Hepatocyte (in vitro differentiated cells): Measurements from ENCODE around the gene ANKRD34B. TPM values are rescaled to one million over a fixed set of nuclear protein-coding genes. Genes with fewer than 3 reads are reported as not detected.

Experiments
- DNase-seq: peaks from one replicate; pipeline ENCODE4 v3.0.0-alpha.2; 2016; ENCODE audit warnings: low spot score
- H2AFZ ChIP-seq: fragments of 200-600 bp; sonication (generic); 2 replicates; pipeline ENCODE4 v1.6.0; 2016; ENCODE audit warnings: antibody characterized with exemption, mild to moderate bottlenecking
- H3K27ac ChIP-seq: fragments of 200-600 bp; sonication (generic); 2 replicates; pipeline ENCODE4 v1.5.1; 2016; ENCODE audit warnings: mild to moderate bottlenecking
- H3K27me3 ChIP-seq: fragments of 200-600 bp; sonication (generic); 2 replicates; pipeline ENCODE4 v1.6.1; 2016
- H3K36me3 ChIP-seq: fragments of 200-600 bp; sonication (generic); replicated peaks from 2 replicates; pipeline ENCODE4 v1.5.1; 2016; ENCODE audit warnings: low read depth; ENCODE audit not compliant: insufficient read depth
- H3K4me1 ChIP-seq: fragments of 200-600 bp; sonication (generic); 2 replicates; pipeline ENCODE4 v1.5.1; 2016; ENCODE audit warnings: mild to moderate bottlenecking, moderate library complexity; ENCODE audit not compliant: insufficient read depth
- H3K4me2 ChIP-seq: fragments of 200-600 bp; sonication (generic); 2 replicates; pipeline ENCODE4 v1.6.0; 2016
- H3K4me3 ChIP-seq: fragments of 200-600 bp; sonication (generic); 2 replicates; pipeline ENCODE4 v1.5.1; 2016; ENCODE audit warnings: mild to moderate bottlenecking
- H3K79me2 ChIP-seq: fragments of 200-600 bp; sonication (generic); 2 replicates; pipeline ENCODE4 v1.6.0; 2017; ENCODE audit warnings: mild to moderate bottlenecking
- H3K9me2 ChIP-seq: fragments of 200-600 bp; sonication (generic); replicated peaks from 2 replicates; pipeline ENCODE4 v1.6.0; 2017; ENCODE audit warnings: mild to moderate bottlenecking; ENCODE audit not compliant: insufficient read depth
- H3K9me3 ChIP-seq: fragments of 200-600 bp; sonication (generic); 2 replicates; pipeline ENCODE4 v1.5.1; 2016; ENCODE audit warnings: low read depth, mild to moderate bottlenecking
- H4K20me1 ChIP-seq: fragments of 200-600 bp; sonication (generic); 2 replicates; pipeline ENCODE4 v1.6.0; 2016; ENCODE audit warnings: mild to moderate bottlenecking; ENCODE audit not compliant: insufficient read depth, poor library complexity, severe bottlenecking
- CTCF ChIP-seq: fragments of 200-600 bp; sonication (generic); IDR thresholded peaks from 2 replicates; pipeline ENCODE4 v1.5.1; 2016; ENCODE audit warnings: antibody characterized with exemption, mild to moderate bottlenecking; ENCODE audit not compliant: poor library complexity
- EZH2 ChIP-seq: fragments of 200-600 bp; sonication (generic); IDR thresholded peaks from 2 replicates; pipeline ENCODE4 v1.6.1; 2016; ENCODE audit warnings: antibody characterized with exemption, mild to moderate bottlenecking, borderline replicate concordance
- EZH2phosphoT487 ChIP-seq: fragments of 200-600 bp; sonication (generic); IDR thresholded peaks from one replicate; pipeline ENCODE4 v1.6.1; 2018; ENCODE audit warnings: antibody characterized with exemption, mild to moderate bottlenecking, low read depth, moderate library complexity; ENCODE audit not compliant: unreplicated experiment, severe bottlenecking
- WGBS: methylation state at CpG from one replicate; pipeline ENCODE4 v1.1.6; 2016; ENCODE audit warnings: low lambda C conversion rate; ENCODE audit errors: missing lambda C conversion rate; 5-methylcytosine and 5-hydroxymethylcytosine counted together
- polyA plus RNA-seq: library from polyadenylated mRNA; unstranded; fragments of >200 nt; fragmentation: Nextera tagmentation; extraction: Ambion mirVana; gene quantifications from 2 replicates; pipeline ENCODE4 v1.2.1, GENCODE V29; 2016
- total RNA-seq: library from RNA; depleted of rRNA; stranded (reverse); fragments of >200 nt; gene quantifications from 2 replicates; pipeline ENCODE4 v1.2.3, GENCODE V29; 2014

The ANKRD34B gene
- total and polyA plus RNA-seq, 2 experiments from 2014 or later: not detected

- Histone ChIP-seq H4K20me1 (no peaks in the 10 kb centered on the region), H3K9me2 (no peaks in the 10 kb centered on the region), H3K4me1 (no peaks in the 10 kb centered on the region), H3K4me2 (no peak overlapping the region), H3K79me2 (no peaks in the 10 kb centered on the region), H3K27ac (no peak overlapping the region), H3K9me3 (no peaks in the 10 kb centered on the region), H2AFZ (no peak overlapping the region), H3K4me3 (no peak overlapping the region), H3K27me3 (no peaks in the 10 kb centered on the region), H3K36me3 (no peaks in the 10 kb centered on the region)
- 96% methylated on average over 2 of the region's 2 CpGs for WGBS
- DNase-seq: no peak
- TF ChIP-seq EZH2 (no peak), EZH2phosphoT487 (no peak), CTCF (no peak)
These were observed 31.0 kb upstream of the ANKRD34B start for GRCh38 chr5:80600943-80601693.

GRCh38 chr5:80597500-80597899 is 27.4 kb upstream of the ANKRD34B start:
- no peaks in the 10 kb centered on the region for H3K4me1 ChIP-seq
- no peaks in the 10 kb centered on the region for H3K9me2 ChIP-seq
- H3K4me2 ChIP-seq: no peak overlapping the region
- no peaks in the 10 kb centered on the region for H3K36me3 ChIP-seq
- TF ChIP-seq EZH2 (no peak), EZH2phosphoT487 (no peak), CTCF (no peak)
- no peaks in the 10 kb centered on the region for H4K20me1 ChIP-seq
- WGBS: 66% methylated on average over 3 of the region's 7 CpGs
- DNase-seq: no peak
- H3K4me3 ChIP-seq: no peak overlapping the region
- H3K27ac ChIP-seq: no peak overlapping the region
- H3K27me3 ChIP-seq: no peaks in the 10 kb centered on the region
- H3K9me3 ChIP-seq: no peaks in the 10 kb centered on the region
- no peak overlapping the region for H2AFZ ChIP-seq
- H3K79me2 ChIP-seq: no peaks in the 10 kb centered on the region

- no peak overlapping the region for H3K27ac ChIP-seq
- no peaks in the 10 kb centered on the region for H3K9me2 ChIP-seq
- H2AFZ ChIP-seq: no peak overlapping the region
- H3K27me3 ChIP-seq: no peaks in the 10 kb centered on the region
- no peak for DNase-seq
- H3K36me3 ChIP-seq: no peaks in the 10 kb centered on the region
- no peaks in the 10 kb centered on the region for H3K4me1 ChIP-seq
- TF ChIP-seq EZH2phosphoT487: no peak
- 90% methylated on average over 2 of the region's 2 CpGs for WGBS
- H3K79me2 ChIP-seq: no peaks in the 10 kb centered on the region
- H3K4me2 ChIP-seq: no peak overlapping the region
- H3K9me3 ChIP-seq: no peaks in the 10 kb centered on the region
- no peak overlapping the region for H3K4me3 ChIP-seq
- no peaks in the 10 kb centered on the region for H4K20me1 ChIP-seq
These were observed 24.7 kb upstream of the ANKRD34B start for GRCh38 chr5:80594810-80595209.

GRCh38 chr5:80592761-80593160 is 22.7 kb upstream of the ANKRD34B start:
- Histone ChIP-seq H3K4me2 (no peak overlapping the region), H3K9me3 (no peaks in the 10 kb centered on the region), H3K27ac (no peak overlapping the region), H2AFZ (no peak overlapping the region), H3K79me2 (no peaks in the 10 kb centered on the region), H3K4me3 (no peak overlapping the region), H3K36me3 (no peaks in the 10 kb centered on the region), H3K27me3 (no peaks in the 10 kb centered on the region), H3K9me2 (no peaks in the 10 kb centered on the region), H4K20me1 (no peaks in the 10 kb centered on the region), H3K4me1 (no peaks in the 10 kb centered on the region)
- DNase-seq: no peak
- 81% methylated on average over 2 of the region's 2 CpGs for WGBS
- TF ChIP-seq EZH2: no peak
- TF ChIP-seq EZH2phosphoT487: no peak
- TF ChIP-seq CTCF: no peak
